ENCODE results near the gene ETNK2. TPM values are rescaled to one million over a fixed set of nuclear protein-coding genes. Genes with fewer than 3 reads are reported as not detected.

The ETNK2 gene
- total RNA-seq, 1 donor from 2014 or later = 5.3 TPM

DNA sequence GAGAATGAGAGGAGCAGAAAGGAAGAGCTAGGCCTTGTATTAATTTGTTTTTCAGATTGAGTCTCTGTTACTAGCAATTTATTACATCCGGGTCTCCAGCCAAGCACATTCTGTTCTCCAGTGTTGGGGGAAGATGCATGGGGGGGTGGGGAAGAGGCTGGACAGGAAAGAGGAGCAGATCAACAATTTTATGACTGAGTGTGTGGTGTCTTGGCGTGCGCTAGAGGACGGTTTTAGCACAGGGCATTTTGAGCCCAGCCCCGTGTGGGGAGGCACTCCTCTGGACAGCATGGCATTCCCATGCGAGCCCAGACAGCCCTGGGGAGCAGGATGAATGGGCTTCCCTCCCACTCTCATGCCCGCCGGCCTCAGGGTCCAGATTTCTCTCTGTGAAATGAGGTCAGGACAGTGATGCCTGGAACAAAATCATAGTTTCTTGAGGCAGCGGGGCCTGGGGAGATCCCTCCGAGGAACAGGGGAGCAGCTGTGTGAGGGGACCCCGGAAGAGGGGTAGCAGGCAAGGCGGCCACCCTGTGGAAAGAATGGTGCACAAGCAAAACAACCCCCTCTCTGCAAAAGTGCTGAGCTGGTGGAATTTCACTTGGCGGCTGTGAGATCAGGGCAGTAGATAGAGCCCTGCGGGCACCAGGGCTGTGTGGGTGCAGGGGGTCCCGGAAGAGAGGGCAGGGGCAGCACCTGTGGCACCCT is 62.6 kb downstream of the ETNK2 start:
- no peaks in the 10 kb centered on the region for H3K36me3 ChIP-seq
- no peaks in the 10 kb centered on the region for H3K27me3 ChIP-seq
- H3K4me1 ChIP-seq = peaks cover 64% of the 10 kb centered on the region
- Mint-ChIP-seq H3K9me3 (no peaks in the 10 kb centered on the region), H3K27ac (peak overlapping the region; percentile 95), H3K4me3 (peak overlapping the region; percentile 1), H3K36me3 (peaks cover 12% of the 10 kb centered on the region), H3K27me3 (ENCODE audit: insufficient read depth, low read depth) (peaks cover 4% of the 10 kb centered on the region), H3K4me1 (peaks cover 82% of the 10 kb centered on the region)
- no peak for TF ChIP-seq EZH2phosphoT487 (IDR thresholded peaks at IDR 0.05)
- no peak overlapping the region for H2AFZ ChIP-seq (replicated peaks)
- no peak overlapping the region for H3K9ac ChIP-seq
- no peak for DNase-seq (ENCODE audit: low spot score)
- peaks cover 91% of the 10 kb centered on the region for H4K20me1 ChIP-seq (ENCODE audit: low read depth)
- peak overlapping the region; percentile 33 for H3K4me2 ChIP-seq
- H3F3A ChIP-seq (ENCODE audit: low read depth) = peaks cover 38% of the 10 kb centered on the region
- no peak overlapping the region for H3K27ac ChIP-seq
- no peaks in the 10 kb centered on the region for H3K9me3 ChIP-seq (ENCODE audit: low read depth)
- no peak overlapping the region for H3K4me3 ChIP-seq
- peaks cover 99% of the 10 kb centered on the region for H3K79me2 ChIP-seq (ENCODE audit: low read depth)

- no peak for DNase-seq (ENCODE audit: low spot score)
- Histone ChIP-seq H3F3A (ENCODE audit: low read depth) (peaks cover 38% of the 10 kb centered on the region), H2AFZ (replicated peaks) (no peak overlapping the region), H3K36me3 (no peaks in the 10 kb centered on the region), H3K4me1 (peaks cover 64% of the 10 kb centered on the region), H3K27me3 (no peaks in the 10 kb centered on the region), H3K4me2 (peak overlapping the region; percentile 33), H3K79me2 (ENCODE audit: low read depth) (peaks cover 100% of the 10 kb centered on the region), H3K4me3 (no peak overlapping the region), H3K27ac (no peak overlapping the region), H4K20me1 (ENCODE audit: low read depth) (peaks cover 91% of the 10 kb centered on the region), H3K9ac (no peak overlapping the region), H3K9me3 (ENCODE audit: low read depth) (no peaks in the 10 kb centered on the region)
- TF ChIP-seq EZH2 (IDR thresholded peaks at IDR 0.05) = no peak
- TF ChIP-seq, protein P1, sequence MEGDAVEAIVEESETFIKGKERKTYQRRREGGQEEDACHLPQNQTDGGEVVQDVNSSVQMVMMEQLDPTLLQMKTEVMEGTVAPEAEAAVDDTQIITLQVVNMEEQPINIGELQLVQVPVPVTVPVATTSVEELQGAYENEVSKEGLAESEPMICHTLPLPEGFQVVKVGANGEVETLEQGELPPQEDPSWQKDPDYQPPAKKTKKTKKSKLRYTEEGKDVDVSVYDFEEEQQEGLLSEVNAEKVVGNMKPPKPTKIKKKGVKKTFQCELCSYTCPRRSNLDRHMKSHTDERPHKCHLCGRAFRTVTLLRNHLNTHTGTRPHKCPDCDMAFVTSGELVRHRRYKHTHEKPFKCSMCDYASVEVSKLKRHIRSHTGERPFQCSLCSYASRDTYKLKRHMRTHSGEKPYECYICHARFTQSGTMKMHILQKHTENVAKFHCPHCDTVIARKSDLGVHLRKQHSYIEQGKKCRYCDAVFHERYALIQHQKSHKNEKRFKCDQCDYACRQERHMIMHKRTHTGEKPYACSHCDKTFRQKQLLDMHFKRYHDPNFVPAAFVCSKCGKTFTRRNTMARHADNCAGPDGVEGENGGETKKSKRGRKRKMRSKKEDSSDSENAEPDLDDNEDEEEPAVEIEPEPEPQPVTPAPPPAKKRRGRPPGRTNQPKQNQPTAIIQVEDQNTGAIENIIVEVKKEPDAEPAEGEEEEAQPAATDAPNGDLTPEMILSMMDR (IDR thresholded peaks at IDR 0.05) = no peak
- TF ChIP-seq EZH2phosphoT487 (IDR thresholded peaks at IDR 0.05) = no peak
- peak overlapping the region; percentile 1 for H3K4me3 Mint-ChIP-seq
- peaks cover 4% of the 10 kb centered on the region for H3K27me3 Mint-ChIP-seq (ENCODE audit: insufficient read depth, low read depth)
- peak overlapping the region; percentile 95 for H3K27ac Mint-ChIP-seq
- peaks cover 12% of the 10 kb centered on the region for H3K36me3 Mint-ChIP-seq
- peaks cover 82% of the 10 kb centered on the region for H3K4me1 Mint-ChIP-seq
- H3K9me3 Mint-ChIP-seq = no peaks in the 10 kb centered on the region
These were observed 63.2 kb downstream of the ETNK2 start for GRCh38 chr1:204088596-204088995.

DNA sequence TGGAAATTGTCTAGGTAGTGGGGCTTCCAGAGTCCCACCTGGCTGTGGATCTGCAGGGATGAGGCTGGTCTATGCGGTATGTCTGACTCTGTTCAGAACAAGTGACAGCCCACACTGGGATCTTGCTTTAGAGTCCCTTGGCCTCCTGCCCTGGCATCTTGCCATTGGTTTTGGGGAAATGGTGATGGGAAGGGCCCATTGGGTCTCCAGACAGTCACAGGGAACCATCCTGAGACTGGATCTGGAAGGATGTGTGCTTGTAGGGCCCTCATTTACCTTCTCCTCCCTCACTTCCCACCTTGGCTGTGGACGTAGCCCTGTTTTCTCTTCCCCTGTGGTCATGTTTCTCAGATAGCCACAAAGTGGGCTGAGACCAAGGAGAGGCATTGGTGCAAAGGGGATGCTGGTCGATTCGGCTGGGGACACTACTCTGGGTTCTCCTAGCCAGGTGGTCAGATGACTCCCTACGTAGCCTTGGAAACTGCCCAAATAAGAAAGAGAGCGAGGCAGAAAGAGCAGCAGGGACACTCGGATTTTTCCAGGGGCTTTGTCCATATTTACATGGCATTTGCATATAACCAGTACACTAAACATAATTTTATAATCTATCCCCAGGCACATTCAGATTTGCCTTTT is 63.8 kb downstream of the ETNK2 start:
- DNase-seq (ENCODE audit: low spot score) = no peak
- no peaks in the 10 kb centered on the region for H3K27me3 ChIP-seq
- TF ChIP-seq EZH2 (IDR thresholded peaks at IDR 0.05) (no peak), EZH2phosphoT487 (IDR thresholded peaks at IDR 0.05) (no peak)
- TF ChIP-seq, protein P1 (IDR thresholded peaks at IDR 0.05) = no peak
- peak overlapping the region; percentile 18 for H3K4me3 Mint-ChIP-seq
- no peak overlapping the region for H3K27ac ChIP-seq
- no peak overlapping the region for H3K4me3 ChIP-seq
- H3F3A ChIP-seq (ENCODE audit: low read depth) = peaks cover 38% of the 10 kb centered on the region
- peak overlapping the region; percentile 67 for H3K27ac Mint-ChIP-seq
- H4K20me1 ChIP-seq (ENCODE audit: low read depth) = peaks cover 91% of the 10 kb centered on the region
- H3K9me3 ChIP-seq (ENCODE audit: low read depth) = no peaks in the 10 kb centered on the region
- no peaks in the 10 kb centered on the region for H3K36me3 ChIP-seq
- no peak overlapping the region for H3K9ac ChIP-seq
- peaks cover 64% of the 10 kb centered on the region for H3K4me1 ChIP-seq
- H3K27me3 Mint-ChIP-seq (ENCODE audit: insufficient read depth, low read depth) = peaks cover 4% of the 10 kb centered on the region
- H3K79me2 ChIP-seq (ENCODE audit: low read depth) = peaks cover 100% of the 10 kb centered on the region
- no peaks in the 10 kb centered on the region for H3K9me3 Mint-ChIP-seq
- peaks cover 82% of the 10 kb centered on the region for H3K4me1 Mint-ChIP-seq
- H2AFZ ChIP-seq (replicated peaks) = no peak overlapping the region
- peaks cover 12% of the 10 kb centered on the region for H3K36me3 Mint-ChIP-seq
- peak overlapping the region; percentile 33 for H3K4me2 ChIP-seq

Measured in neural progenitor cell (in vitro differentiated cells).